ENCODE data around the gene RFTN1. TPM values are rescaled to one million over a fixed set of nuclear protein-coding genes. Genes with fewer than 3 reads are reported as not detected.

The RFTN1 gene
- total and polyA plus RNA-seq, 2 of the 8 experiments (the other 6 are each of a cell fraction or from before 2014, with no cell fraction given) = 4.6 to 6.7 TPM

DNA sequence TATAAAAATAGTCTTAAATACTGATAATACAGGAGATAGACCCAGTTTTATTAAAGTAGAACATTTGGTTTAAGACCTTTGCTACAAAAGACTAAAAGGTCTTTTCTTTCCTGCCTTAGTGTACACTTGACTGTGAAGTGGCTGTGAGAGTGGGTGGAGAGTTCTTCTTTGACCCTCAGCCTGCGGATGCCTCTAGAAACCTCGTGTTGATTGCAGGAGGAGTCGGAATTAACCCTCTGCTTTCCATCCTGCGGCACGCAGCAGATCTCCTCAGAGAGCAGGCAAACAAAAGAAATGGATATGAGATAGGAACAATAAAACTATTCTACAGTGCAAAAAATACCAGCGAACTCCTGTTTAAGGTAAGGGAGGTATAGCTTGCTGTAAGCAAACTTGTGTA is 212.0 kb downstream of the RFTN1 start:
- Histone ChIP-seq H2AK5ac (ENCODE audit: low read depth, low read length) (no peak overlapping the region), H2BK5ac (ENCODE audit: low read depth, low read length) (0 out of 2 replicates have a peak overlapping the region, but pooled peaks have one; percentile 47), H3K79me2 (ENCODE audit: control insufficient read depth in 1 of 2, insufficient read depth in 2 of 2, low read length in 2 of 2) (no peaks in the 10 kb centered on the region), H3K56ac (replicated peaks; ENCODE audit: insufficient read length, low read depth, low read length) (no peak overlapping the region), H3K23ac (ENCODE audit: insufficient read length) (no peak overlapping the region), H4K5ac (ENCODE audit: insufficient read length, low read depth, low read length) (peak overlapping the region; percentile 76), H2AFZ (ENCODE audit: low read length) (no peak overlapping the region), H2BK20ac (ENCODE audit: low read length) (no peak overlapping the region), H3K4me2 (ENCODE audit: insufficient read depth in 1 of 2, low read depth in 2 of 2, low read length in 2 of 2) (peak overlapping the region; percentile 38 to 47; a peak in 2 of 4 replicates), H2BK15ac (ENCODE audit: low read length) (no peak overlapping the region), H3K36me3 (ENCODE audit: control insufficient read depth in 2 of 4, insufficient read depth in 4 of 4, low read length in 3 of 4) (peaks cover 0 to 29% (median 10%) of the 10 kb centered on the region in 4 experiments; a peak in 4 of 8 replicates), H3K9me3 (ENCODE audit: insufficient read depth in 2 of 2, low read depth in 1 of 2, low read length in 1 of 2) (no peaks in the 10 kb centered on the region), H3K14ac (ENCODE audit: insufficient read length) (no peak overlapping the region), H3K23me2 (ENCODE audit: low read depth, low read length) (no peaks in the 10 kb centered on the region), H2BK12ac (ENCODE audit: low read depth, low read length) (no peak overlapping the region; the same call in 1 of the 2 replicates), H3K27ac (ENCODE audit: low read depth, low read length) (peak overlapping the region; percentile 63), H3K79me1 (ENCODE audit: low read depth, low read length) (peaks cover 4% of the 10 kb centered on the region; the same call in 1 of the 2 replicates), H3K4me3 (ENCODE audit: extremely low read depth in 1 of 4, insufficient read depth in 2 of 4, low read depth in 3 of 4, low read length in 4 of 4) (peak overlapping the region in 1 of 4 experiments; percentile 35; a peak in 1 of 8 replicates), H3K27me3 (replicated peaks in 1 of 4; ENCODE audit: control insufficient read depth in 3 of 4, extremely low read depth in 1 of 4, insufficient read depth in 3 of 4, low read length in 3 of 4) (no peaks in the 10 kb centered on the region), H4K20me1 (replicated peaks in 1 of 2; ENCODE audit: control insufficient read depth in 1 of 2, insufficient read depth in 2 of 2, low read length in 2 of 2) (no peaks in the 10 kb centered on the region), H3K9ac (replicated peaks in 1 of 4; ENCODE audit: extremely low read depth in 1 of 4, low read depth in 3 of 4, low read length in 3 of 4) (0 out of 7 replicates have a peak overlapping the region, but pooled peaks of 1 of the 4 experiments have one; percentile 6), H3K4me1 (replicated peaks in 1 of 4; ENCODE audit: control insufficient read depth in 3 of 4, insufficient read depth in 4 of 4, low read length in 3 of 4) (peaks cover 7 to 29% (median 21%) of the 10 kb centered on the region in 4 experiments; a peak in 6 of 7 replicates), H3K4ac (replicated peaks; ENCODE audit: insufficient read length, low read depth, low read length) (no peak overlapping the region), H3K18ac (ENCODE audit: extremely low read depth, low read length) (peak overlapping the region; percentile 21; the same call in 1 of the 2 replicates), H4K91ac (replicated peaks; ENCODE audit: insufficient read length, low read length) (no peak overlapping the region), H2BK120ac (replicated peaks; ENCODE audit: low read depth, low read length) (peak overlapping the region; percentile 50), H4K8ac (ENCODE audit: extremely low read depth, insufficient read depth, low read length) (no peak overlapping the region)
- ChIA-PET POLR2A (ENCODE audit: partially characterized antibody) (interaction anchor here (0.9 kb wide), 1 partner anchor 24 kb away, joined by 3 read pairs; no protein-coding TSS in a partner anchor), CTCF (ENCODE audit: partially characterized antibody) (interaction anchor here (0.6 to 4.4 kb wide), 8 partner anchors 10 to 212 kb away, joined by 3 to 19 read pairs (median 3); partner anchors contain the start of gene RFTN1)
- no peak for FAIRE-seq
- no peak for DNase-seq (ENCODE audit: low read depth in 1 of 2, low spot score in 2 of 2)
- WGBS, 2 experiments (ENCODE audit: extremely low coverage in 1 of 2, insufficient coverage in 1 of 2, insufficient read length in 1 of 2, insufficient replicate concordance in 2 of 2, low coverage in 1 of 2, low lambda C conversion rate in 2 of 2, missing lambda C conversion rate in 1 of 2) = 35% methylated on average over 6 of the region's 6 CpGs; no CpG with 5 or more reads in 1 of the 2 experiments
- 0 out of 4 replicates have a peak, but pooled peaks of 1 of the 2 experiments have one; percentile 26 for TF ChIP-seq HDAC2 (IDR thresholded peaks at IDR 0.05; ENCODE audit: borderline replicate concordance in 1 of 2, low read depth in 2 of 2, low read length in 2 of 2)
- TF ChIP-seq CEBPB (IDR thresholded peaks at IDR 0.05; ENCODE audit: low read depth, low read length) = no peak
- TF ChIP-seq CREB1 (IDR thresholded peaks at IDR 0.05) = no peak
- no peak for TF ChIP-seq SAP30 (IDR thresholded peaks at IDR 0.05; ENCODE audit: insufficient read depth, insufficient replicate concordance, low read length)
- TF ChIP-seq, protein P1, sequence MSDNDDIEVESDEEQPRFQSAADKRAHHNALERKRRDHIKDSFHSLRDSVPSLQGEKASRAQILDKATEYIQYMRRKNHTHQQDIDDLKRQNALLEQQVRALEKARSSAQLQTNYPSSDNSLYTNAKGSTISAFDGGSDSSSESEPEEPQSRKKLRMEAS (IDR thresholded peaks at IDR 0.05) = peak; percentile 77
- no peak for TF ChIP-seq PHF8 (conservative IDR thresholded peaks at IDR 0.05; ENCODE audit: low read depth, low read length)
- no peak for TF ChIP-seq BCL11A (IDR thresholded peaks at IDR 0.05; ENCODE audit: low read depth in 2 of 2, low read length in 2 of 2)
- TF ChIP-seq SIRT6 (IDR thresholded peaks at IDR 0.05; ENCODE audit: low read length) = no peak
- TF ChIP-seq SRF (IDR thresholded peaks at IDR 0.05; ENCODE audit: low read depth, low read length) = no peak
- TF ChIP-seq, protein P2, sequence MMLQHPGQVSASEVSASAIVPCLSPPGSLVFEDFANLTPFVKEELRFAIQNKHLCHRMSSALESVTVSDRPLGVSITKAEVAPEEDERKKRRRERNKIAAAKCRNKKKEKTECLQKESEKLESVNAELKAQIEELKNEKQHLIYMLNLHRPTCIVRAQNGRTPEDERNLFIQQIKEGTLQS (IDR thresholded peaks at IDR 0.05; ENCODE audit: insufficient read depth, low read depth, low read length) = no peak

Measured in H1 (cell line).